Measurements from ENCODE around the gene DMXL2. TPM values are rescaled to one million over a fixed set of nuclear protein-coding genes. Genes with fewer than 3 reads are reported as not detected.

DMXL2 gene
- polyA plus RNA-seq, 1 of the 3 experiments (the other 2 are of a cell fraction) = 6.4 TPM

DNA sequence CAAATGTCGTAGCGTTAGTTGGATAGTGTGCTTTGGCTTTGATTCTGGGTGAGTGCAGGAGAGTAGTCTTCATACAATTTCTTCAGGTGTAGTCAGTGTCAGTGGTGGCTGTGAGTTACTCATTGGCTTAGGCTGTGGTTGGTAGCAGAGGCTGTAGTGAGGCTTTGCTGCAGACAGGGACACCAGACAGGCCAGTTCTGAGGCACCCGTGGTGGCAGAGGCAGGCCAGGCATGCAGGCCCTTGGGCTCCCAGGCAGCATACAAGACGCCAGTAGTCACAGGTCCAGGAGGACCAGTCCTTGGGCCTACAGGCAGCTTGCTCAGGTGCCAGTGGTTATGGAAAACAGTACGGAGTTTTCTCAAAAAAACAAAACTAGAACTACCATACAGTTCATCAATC, 61.3 kb downstream of the DMXL2 start (continued):
- TF ChIP-seq NFIC (IDR thresholded peaks at IDR 0.05; ENCODE audit: borderline replicate concordance) = no peak
- TF ChIP-seq RFX5 (IDR thresholded peaks at IDR 0.05; ENCODE audit: low read length) = no peak

DNA sequence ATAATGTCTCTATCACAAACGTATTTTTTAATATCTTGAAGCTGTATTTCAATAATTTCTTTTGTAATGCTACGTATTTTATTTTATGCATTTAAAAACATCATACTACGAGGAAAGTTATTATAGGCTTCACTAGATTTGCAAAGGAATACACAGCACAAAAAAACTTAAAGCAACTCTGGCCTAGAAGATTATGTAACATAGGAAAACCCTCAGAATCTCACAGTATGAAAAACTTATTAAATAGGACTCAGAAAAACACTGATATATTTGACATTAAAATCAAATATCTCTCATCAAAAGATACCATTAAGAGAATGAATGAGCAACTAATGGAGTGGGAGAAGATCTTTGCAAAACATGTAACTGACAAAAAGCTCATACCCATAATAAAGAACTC, 63.7 kb downstream of the DMXL2 start:
- Histone ChIP-seq H2AFZ (ENCODE audit: low read depth) (no peak overlapping the region), H3K4me3 (ENCODE audit: low read depth in 2 of 2, low read length in 1 of 2) (no peak overlapping the region), H3K4me2 (no peak overlapping the region), H3K79me2 (ENCODE audit: insufficient read depth) (no peaks in the 10 kb centered on the region), H3K36me3 (replicated peaks in 1 of 2; ENCODE audit: control insufficient read depth in 1 of 2, insufficient read depth in 2 of 2, low read length in 1 of 2) (peaks cover 0 to 6% of the 10 kb centered on the region in 2 experiments), H3K9ac (no peak overlapping the region), H3K27ac (ENCODE audit: low read depth in 2 of 2, low read length in 1 of 2) (no peak overlapping the region), H3K9me3 (no peaks in the 10 kb centered on the region), H3K4me1 (ENCODE audit: control insufficient read depth in 1 of 2, insufficient read depth in 2 of 2, low read depth in 1 of 2, low read length in 1 of 2) (no peaks in the 10 kb centered on the region), H3K9me2 (no peaks in the 10 kb centered on the region), H3K27me3 (ENCODE audit: insufficient read depth) (no peaks in the 10 kb centered on the region), H3F3A (replicated peaks; ENCODE audit: insufficient read depth) (no peaks in the 10 kb centered on the region), H4K20me1 (ENCODE audit: insufficient read depth) (no peaks in the 10 kb centered on the region)
- DNase-seq = no peak
- WGBS (ENCODE audit: low lambda C conversion rate) = 86% methylated on average over 3 of the region's 3 CpGs
- ChIA-PET CTCF (no interaction called here), POLR2A (no interaction called here)
- no peak for TF ChIP-seq YY1 (IDR thresholded peaks at IDR 0.05; ENCODE audit: low read depth)
- TF ChIP-seq, protein P1, sequence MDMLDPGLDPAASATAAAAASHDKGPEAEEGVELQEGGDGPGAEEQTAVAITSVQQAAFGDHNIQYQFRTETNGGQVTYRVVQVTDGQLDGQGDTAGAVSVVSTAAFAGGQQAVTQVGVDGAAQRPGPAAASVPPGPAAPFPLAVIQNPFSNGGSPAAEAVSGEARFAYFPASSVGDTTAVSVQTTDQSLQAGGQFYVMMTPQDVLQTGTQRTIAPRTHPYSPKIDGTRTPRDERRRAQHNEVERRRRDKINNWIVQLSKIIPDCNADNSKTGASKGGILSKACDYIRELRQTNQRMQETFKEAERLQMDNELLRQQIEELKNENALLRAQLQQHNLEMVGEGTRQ (IDR thresholded peaks at IDR 0.05; ENCODE audit: borderline replicate concordance, low read depth, low read length) = no peak
- no peak for TF ChIP-seq CHD2 (IDR thresholded peaks at IDR 0.05; ENCODE audit: low read length, partially characterized antibody)
- TF ChIP-seq FOSL2 (IDR thresholded peaks at IDR 0.05; ENCODE audit: borderline replicate concordance, low read depth) = no peak
- no peak for TF ChIP-seq RAD21 (IDR thresholded peaks at IDR 0.05; ENCODE audit: low read length)
- no peak for TF ChIP-seq SMC3 (IDR thresholded peaks at IDR 0.05; ENCODE audit: low read depth, low read length)
- TF ChIP-seq, protein P2, sequence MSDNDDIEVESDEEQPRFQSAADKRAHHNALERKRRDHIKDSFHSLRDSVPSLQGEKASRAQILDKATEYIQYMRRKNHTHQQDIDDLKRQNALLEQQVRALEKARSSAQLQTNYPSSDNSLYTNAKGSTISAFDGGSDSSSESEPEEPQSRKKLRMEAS (IDR thresholded peaks at IDR 0.05; ENCODE audit: low read depth) = no peak
- TF ChIP-seq, protein P3, sequence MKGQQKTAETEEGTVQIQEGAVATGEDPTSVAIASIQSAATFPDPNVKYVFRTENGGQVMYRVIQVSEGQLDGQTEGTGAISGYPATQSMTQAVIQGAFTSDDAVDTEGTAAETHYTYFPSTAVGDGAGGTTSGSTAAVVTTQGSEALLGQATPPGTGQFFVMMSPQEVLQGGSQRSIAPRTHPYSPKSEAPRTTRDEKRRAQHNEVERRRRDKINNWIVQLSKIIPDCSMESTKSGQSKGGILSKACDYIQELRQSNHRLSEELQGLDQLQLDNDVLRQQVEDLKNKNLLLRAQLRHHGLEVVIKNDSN (IDR thresholded peaks at IDR 0.05; ENCODE audit: borderline replicate concordance, low read depth) = no peak
- TF ChIP-seq, protein P4, sequence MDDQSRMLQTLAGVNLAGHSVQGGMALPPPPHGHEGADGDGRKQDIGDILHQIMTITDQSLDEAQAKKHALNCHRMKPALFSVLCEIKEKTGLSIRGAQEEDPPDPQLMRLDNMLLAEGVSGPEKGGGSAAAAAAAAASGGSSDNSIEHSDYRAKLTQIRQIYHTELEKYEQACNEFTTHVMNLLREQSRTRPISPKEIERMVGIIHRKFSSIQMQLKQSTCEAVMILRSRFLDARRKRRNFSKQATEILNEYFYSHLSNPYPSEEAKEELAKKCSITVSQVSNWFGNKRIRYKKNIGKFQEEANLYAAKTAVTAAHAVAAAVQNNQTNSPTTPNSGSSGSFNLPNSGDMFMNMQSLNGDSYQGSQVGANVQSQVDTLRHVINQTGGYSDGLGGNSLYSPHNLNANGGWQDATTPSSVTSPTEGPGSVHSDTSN (IDR thresholded peaks at IDR 0.05) = no peak
- no peak for TF ChIP-seq MXI1 (IDR thresholded peaks at IDR 0.05; ENCODE audit: low read depth, low read length)
- no peak for TF ChIP-seq TEAD4 (IDR thresholded peaks at IDR 0.05; ENCODE audit: borderline replicate concordance, insufficient read depth)
- TF ChIP-seq RCOR1 (IDR thresholded peaks at IDR 0.05; ENCODE audit: low read length) = no peak
- TF ChIP-seq ELF1 (IDR thresholded peaks at IDR 0.05) = no peak
- TF ChIP-seq SIN3A (IDR thresholded peaks at IDR 0.05; ENCODE audit: borderline replicate concordance, low read depth, low read length) = no peak

Measured in SK-N-SH (cell line).